ENCODE results near the gene ZFP91. TPM values are rescaled to one million over a fixed set of nuclear protein-coding genes. Genes with fewer than 3 reads are reported as not detected.

The ZFP91 gene
- total and polyA plus RNA-seq, 2 of the 13 experiments (the other 11 are each of a cell fraction or from before 2014, with no cell fraction given) = 13.5 to 38.6 TPM

- no peak for TF ChIP-seq ETS1 (CRISPR knock-in tag; IDR thresholded peaks at IDR 0.05)
These were observed 75.4 kb downstream of the ZFP91 start (continued) for GRCh38 chr11:58654079-58654907.

- no peak overlapping the region for H3K9ac ChIP-seq (ENCODE audit: insufficient read depth, low read depth, low read length)
- no peak overlapping the region for H2AFZ ChIP-seq (ENCODE audit: low read length)
- WGBS (ENCODE audit: low lambda C conversion rate) = 100% methylated on average over 1 of the region's 1 CpG
- FAIRE-seq (no peak), DNase-seq (ENCODE audit: low spot score) (no peak), ATAC-seq (no peak)
- H3K79me2 ChIP-seq (ENCODE audit: insufficient read depth, low read length) = no peaks in the 10 kb centered on the region
- in situ Hi-C loops (cut with HindIII; ENCODE audit: extremely low pct_ligation_motif_present, low pct_unique_long_range_greater_than_20kb) = loop anchor here (5.0 to 10.0 kb wide), 2 partner anchors 132 to 250 kb away; no protein-coding TSS in a partner anchor
- BruUV-seq (replicated peaks) = no TSS peak
- no peaks in the 10 kb centered on the region for H3K9me3 ChIP-seq (ENCODE audit: low read length)
- no peaks in the 10 kb centered on the region for H3K27me3 ChIP-seq (ENCODE audit: control insufficient read depth in 1 of 2, insufficient read depth in 2 of 2, low read length in 2 of 2)
- no peak overlapping the region for H3K4me2 ChIP-seq (ENCODE audit: low read depth, low read length)
- intact Hi-C loops (cut with micrococcal nuclease; ENCODE audit: unreplicated experiment) = loop anchor here (1.0 to 10.0 kb wide), 4 partner anchors 20 to 480 kb away; no protein-coding TSS in a partner anchor
- ChIA-PET POLR2A (no interaction called here), CTCF (ENCODE audit: low intra/inter-chr PET ratio, low total read pairs) (interaction anchor here (1.0 to 4.1 kb wide), 5 partner anchors 21 to 246 kb away, joined by 3 to 39 read pairs (median 8); no protein-coding TSS in a partner anchor)
- H4K20me1 ChIP-seq (ENCODE audit: insufficient read depth, low read length) = no peaks in the 10 kb centered on the region
- H3K4me1 ChIP-seq (ENCODE audit: insufficient read depth, low read length) = peaks cover 9% of the 10 kb centered on the region; the same call in 1 of the 2 replicates
- no peak overlapping the region for H3K4me3 ChIP-seq (replicated peaks in 1 of 3; ENCODE audit: insufficient read depth in 1 of 3, low read depth in 2 of 3, low read length in 3 of 3)
- no peak overlapping the region for H3K27ac ChIP-seq (ENCODE audit: extremely low read length, insufficient read depth, low read length)
- no peak for TF ChIP-seq ZNF18 (CRISPR knock-in tag; IDR thresholded peaks at IDR 0.05; ENCODE audit: insufficient replicate concordance)
- TF ChIP-seq ZNF263 (CRISPR knock-in tag; IDR thresholded peaks at IDR 0.05) = no peak
- no peak for TF ChIP-seq ZNF143 (CRISPR knock-in tag; IDR thresholded peaks at IDR 0.05)
- no peak for TF ChIP-seq DPF2 (CRISPR knock-in tag; IDR thresholded peaks at IDR 0.05; ENCODE audit: borderline replicate concordance, low read depth)
- no peak for TF ChIP-seq THAP8 (CRISPR knock-in tag; IDR thresholded peaks at IDR 0.05; ENCODE audit: borderline replicate concordance)
- TF ChIP-seq REXO4 (CRISPR knock-in tag; IDR thresholded peaks at IDR 0.05; ENCODE audit: borderline replicate concordance) = no peak
- TF ChIP-seq ZNF335 (CRISPR knock-in tag; IDR thresholded peaks at IDR 0.05) = no peak
- no peak for TF ChIP-seq PRDM15 (CRISPR knock-in tag; IDR thresholded peaks at IDR 0.05)
- TF ChIP-seq ZNF580 (CRISPR knock-in tag; IDR thresholded peaks at IDR 0.05; ENCODE audit: borderline replicate concordance, low read depth) = no peak
- H3K36me3 ChIP-seq (replicated peaks in 1 of 2; ENCODE audit: control insufficient read depth in 1 of 2, insufficient read depth in 2 of 2, low read length in 2 of 2) = no peaks in the 10 kb centered on the region
These were observed 76.0 kb downstream of the ZFP91 start for GRCh38 chr11:58654908-58655296.
